Daoy (cell line): ENCODE data around the gene SHFL. TPM values are rescaled to one million over a fixed set of nuclear protein-coding genes. Genes with fewer than 3 reads are reported as not detected.

Experiments
- DNase-seq: peaks from one replicate; pipeline ENCODE4 v3.0.0-alpha.2; 2015; ENCODE audit warnings: low read depth
- total RNA-seq: library from RNA; depleted of rRNA; stranded (reverse); fragments of >200 nt; shearing (Covaris generic); gene quantifications from 2 replicates; pipeline ENCODE4 v1.2.3, GENCODE V29; 2014; rRNA removed

The SHFL gene
- 11.1 and 11.4 TPM in 2 replicates for total RNA-seq

GRCh38 chr19:10085641-10086590 is at the start of gene SHFL:
Gene SHFL, plus strand, starts transcription at chr19:10086317. Its CDS starts 111 bp downstream, at chr19:10086428.
- peak; percentile 82 for DNase-seq

DNA sequence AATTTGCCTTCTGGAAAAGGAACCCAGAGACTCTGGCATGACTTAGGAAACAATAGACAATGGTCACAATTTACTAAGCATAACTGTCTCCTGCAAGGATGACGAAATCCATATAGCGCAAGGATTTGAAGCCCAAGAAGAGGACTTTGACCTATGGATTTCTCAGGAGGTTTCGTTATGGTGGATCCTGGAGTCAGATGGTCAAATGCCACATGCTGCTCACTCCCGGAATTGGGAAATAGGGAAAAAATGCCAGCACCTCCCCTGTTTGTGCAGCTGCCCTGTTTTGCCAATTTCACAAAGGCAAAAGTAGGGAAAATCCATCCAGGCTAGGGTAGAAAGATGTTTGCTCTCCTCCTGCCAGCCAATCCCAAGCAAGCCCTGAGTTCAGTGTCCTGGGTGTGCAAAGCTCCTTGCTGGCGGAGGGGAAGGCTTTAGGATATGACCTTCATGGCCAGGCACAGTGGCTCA is 49.5 kb upstream of the SHFL start:
- no peak for DNase-seq

- DNase-seq: no peak
Observed at GRCh38 chr19:10037367-10037766, 48.8 kb upstream of the SHFL start.

DNA sequence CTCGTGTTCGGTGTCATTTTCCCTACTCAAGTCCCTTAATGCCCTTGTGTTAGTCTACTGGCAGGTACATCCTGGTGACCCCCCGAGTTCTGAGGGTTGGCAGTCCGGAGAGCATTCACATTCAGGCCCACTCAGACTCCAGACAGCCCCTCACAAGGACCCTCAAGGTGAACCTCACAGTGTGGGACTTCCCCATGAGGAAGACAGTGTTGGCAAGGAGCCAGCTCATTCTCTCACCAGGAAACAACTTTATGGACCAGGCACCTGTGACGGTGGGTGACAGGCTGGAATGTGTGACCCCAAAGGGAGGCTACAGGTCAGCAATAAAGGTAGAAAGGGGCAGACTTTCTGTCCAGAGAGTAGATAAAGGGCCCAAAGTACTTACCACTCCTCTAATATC is 48.3 kb upstream of the SHFL start:
- no peak for DNase-seq

DNA sequence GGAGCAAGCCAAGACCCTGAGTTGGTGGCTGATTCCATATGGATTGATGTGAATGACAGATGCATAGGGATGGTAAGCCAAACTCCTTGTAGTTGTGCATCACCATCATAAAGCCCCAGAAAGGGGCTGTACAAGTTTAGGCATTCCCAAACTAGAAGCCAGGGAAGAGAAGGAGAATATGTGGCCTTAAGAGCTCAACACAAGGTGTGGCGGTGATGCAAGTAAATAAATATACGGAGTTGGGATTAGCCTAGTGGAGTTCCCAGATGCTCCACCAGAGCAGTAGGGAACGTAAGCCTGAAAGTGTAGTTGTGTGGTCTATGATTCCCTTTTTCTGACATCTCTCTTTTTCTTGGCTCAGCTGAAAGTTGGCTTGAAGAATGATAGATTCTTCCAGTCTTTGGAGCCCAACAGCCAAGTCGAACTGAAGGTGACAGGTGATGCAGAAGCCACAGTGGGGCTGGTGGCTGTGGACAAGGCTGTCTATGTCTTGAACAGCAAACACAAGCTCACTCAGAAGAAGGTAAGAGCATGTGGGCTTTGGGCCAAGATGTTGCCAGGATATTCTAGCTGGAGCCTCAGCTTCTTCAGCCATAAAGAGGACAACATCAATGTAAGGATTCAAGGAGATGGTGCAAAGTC is 42.7 kb upstream of the SHFL start:
- no peak for DNase-seq

- no peak for DNase-seq
Observed at GRCh38 chr19:10044390-10044789, 41.7 kb upstream of the SHFL start.

DNA sequence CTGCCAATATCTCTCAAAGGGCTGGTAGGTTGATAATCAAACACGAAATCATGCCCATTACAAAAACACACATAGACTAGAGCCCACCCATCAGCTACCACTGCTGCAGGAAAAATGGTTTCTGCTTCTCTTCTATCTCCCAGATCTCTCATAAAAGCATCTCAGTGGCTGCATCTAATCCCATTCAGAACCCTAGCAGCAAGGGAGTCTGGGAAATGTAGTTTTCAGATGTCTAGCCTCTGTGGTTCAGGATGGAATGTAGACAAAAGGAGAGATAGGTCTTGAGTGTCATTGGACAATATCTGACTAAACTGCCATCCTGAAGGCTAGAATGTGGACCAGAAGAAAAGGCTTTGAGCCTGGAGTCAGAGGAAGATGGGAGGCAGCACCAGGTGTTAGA is 40.7 kb upstream of the SHFL start:
- DNase-seq: no peak

DNA sequence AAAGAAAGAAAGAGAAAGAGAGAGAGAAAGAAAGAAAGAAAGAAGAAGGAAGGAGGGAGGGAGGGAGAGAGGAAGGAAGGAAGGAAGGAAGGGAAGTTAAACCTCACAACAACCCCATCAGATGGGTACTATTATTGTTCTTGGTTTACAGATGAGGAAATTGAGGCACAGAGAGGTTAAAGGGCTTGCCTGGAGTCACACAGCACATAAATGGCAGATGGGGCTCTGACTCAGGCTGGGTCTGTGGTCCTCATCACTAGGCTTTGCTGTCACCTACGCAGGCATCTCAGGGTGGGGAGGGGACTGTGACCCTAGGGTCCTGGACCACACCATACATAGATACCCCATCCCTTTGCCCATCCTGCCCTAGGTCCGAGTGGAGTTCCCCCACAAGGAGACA is 36.5 kb upstream of the SHFL start:
- DNase-seq: no peak

DNA sequence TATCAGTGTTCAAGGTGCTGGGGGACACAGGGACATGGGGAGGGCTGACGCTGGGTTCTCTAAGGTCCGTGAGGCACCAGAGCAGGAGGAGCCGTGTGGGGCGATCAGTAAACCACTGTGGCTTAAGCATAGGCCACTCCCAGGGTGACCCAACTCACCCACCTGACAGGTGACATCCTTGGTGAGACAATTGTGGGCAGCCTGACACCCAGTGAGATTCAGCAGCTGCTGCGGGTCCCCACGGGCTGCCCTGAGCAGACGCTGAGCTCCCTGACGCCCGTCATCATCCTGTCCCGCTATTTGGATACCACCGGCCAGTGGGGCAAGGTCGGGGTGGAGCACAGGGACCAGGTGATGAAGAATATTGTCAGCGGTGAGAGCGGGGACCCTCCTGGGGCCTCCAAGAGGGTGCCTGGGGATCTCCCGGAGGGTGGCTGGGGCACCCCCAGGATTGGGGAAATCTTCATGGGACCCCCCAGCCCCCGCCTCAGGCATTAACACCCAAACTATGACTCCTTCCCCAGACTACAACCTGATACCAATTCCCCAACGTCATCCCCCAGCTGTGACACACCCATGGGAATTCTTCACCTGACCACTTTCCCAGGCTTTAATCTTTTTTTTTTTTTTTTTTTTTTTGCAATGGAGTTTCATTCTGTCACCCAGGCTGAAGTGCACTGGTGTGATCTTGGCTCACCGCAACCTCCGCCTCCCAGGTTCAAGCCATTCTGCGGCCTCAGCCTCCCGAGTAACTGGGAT is 33.3 kb upstream of the SHFL start:
- peak; percentile 34 for DNase-seq

DNA sequence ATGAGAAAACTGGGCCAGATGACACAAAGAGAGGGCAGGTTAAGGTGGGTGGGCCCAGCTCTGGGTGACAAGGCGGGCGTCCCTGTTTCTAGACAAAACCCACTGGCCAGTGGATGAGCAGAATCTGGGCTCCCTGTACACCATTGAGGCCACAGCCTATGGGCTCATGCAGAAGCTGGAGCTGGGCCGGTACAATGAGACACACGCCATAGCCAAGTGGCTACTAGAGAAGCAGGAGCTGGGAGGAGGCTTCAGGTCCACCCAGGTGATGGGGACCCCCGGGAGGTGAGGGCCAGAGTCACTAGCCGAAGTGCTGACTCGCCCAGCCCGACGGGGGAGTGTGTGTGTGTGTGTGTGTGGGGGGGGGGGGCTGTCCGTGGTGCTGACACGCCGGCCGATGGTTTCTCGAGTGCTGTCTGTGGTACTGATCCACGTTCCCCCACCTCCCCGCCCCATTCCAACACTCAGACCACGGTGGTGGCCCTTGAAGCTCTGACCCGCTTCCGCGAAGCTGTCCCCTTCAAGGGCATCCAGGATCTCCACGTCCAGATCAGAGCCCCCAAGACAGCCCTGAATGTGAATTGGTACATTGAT is 24.3 kb upstream of the SHFL start:
- peak; percentile 21 for DNase-seq

GRCh38 chr19:10068205-10068604 is 17.9 kb upstream of the SHFL start:
- peak; percentile 66 for DNase-seq

DNA sequence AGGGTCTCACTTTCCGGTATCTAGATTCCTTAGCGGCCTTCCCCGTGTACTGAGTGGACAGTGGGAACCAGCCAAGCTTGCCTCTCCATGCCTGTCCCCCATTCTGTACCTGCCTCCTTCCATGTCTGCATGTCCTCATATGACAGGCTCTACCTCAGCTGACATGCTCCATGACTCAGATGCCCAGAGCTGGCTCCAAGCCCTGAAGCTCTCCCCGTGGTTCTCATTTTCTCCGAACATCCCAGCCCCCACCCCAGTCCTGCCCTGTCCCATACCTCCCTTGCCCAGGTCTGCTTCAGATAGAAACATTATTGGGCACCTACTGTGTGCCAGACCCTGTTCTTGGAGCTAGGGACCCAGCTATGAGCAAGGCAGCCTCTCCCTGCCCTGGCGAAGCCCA is 17.1 kb upstream of the SHFL start:
- DNase-seq: peak; percentile 61

DNA sequence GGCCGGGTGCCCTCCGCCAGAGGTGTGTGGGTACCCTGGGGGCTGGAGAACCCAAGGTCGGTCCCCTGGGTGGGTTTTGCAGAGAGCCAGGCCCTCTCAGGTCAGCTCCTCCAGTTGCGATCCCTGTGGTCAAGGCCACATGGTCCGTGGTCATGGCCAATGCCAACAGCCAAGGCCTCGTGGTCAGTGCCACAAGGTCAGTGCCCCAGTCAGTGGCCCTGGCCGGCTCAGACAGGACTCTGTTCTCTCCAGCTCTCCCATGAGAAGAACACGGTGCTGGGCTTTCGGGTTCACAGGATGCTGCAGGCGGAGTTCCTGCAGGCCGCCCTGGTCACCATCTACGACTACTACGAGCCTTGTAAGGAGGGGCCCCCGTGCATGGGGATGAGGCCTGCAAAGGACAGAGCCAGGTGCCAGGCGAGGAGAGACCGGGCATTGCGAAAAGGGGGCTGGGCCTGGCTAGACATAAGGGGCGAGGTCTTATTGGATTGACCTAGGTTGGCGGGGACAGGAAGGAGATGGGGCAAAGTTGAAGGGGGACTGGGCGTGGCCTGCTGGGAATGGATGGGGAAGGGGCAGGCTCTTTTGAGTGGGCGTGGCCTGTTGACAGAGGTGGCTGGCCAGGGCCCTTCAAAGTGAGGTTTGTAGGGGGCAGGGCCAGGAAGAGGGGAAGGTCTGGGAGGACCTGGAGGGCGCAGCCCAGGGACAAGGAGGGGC is 15.2 kb upstream of the SHFL start:
- DNase-seq: no peak

DNA sequence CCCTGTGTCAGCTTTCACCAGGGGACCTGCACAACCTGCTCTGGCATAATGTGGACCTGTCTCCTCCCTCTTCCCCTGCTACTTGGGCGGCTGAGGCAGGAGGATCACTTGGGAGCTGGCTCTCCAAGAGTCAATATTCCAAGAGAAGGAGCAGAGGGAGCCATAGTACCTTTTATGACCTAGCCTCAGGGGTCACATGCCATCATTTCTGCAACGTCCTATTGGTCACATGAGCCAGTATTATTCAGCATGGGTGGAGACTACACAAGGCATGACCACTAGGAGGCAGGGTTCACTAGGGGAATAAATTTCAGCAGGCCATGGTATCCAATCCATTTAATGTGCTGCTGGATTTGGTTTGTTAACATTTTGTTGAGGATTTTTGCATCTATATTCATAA is 12.0 kb upstream of the SHFL start:
- DNase-seq: no peak

DNA sequence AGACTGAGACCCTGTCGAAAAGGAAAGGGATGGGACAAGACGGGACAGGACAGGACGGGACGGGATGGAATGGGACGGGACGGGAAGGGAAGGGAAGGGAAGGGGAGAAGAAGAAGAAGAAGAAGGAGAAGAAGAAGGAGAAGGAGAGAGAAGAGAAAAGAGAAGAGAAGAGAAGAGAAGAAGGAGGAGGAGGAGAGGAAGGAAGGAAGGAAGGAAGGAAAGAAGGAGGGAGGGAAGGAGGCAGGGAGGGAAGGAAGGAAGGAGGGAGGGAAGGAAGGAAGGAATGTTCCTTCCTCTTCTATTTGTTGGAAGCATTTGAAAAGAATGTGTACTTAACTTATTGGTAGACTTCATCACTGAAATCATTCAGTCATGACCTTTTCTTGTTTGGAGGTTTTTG is 9.6 kb upstream of the SHFL start:
- DNase-seq: no peak

GRCh38 chr19:10078329-10078728 is 7.8 kb upstream of the SHFL start:
- DNase-seq: no peak

DNA sequence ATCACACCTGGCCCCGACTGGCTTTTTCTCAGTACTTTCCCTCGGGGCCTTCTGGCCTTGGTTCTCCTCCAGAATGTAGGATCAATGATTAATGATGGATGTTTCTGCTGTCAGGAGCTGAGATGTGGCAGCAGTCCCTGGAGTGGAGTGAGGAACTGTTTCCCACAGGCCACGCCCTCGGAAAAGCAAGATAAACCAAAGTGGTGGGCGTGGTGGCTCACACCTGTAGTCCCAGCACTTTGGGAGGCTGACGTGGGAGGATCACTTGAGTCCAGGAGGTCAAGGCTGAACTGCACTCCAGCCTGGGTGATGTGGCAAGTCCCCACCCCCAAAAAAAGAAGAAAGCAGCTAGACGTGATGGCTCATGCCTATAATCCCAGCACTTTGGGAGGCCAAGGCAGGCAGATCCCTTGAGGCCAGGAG is 7.1 kb upstream of the SHFL start:
- DNase-seq: no peak

DNA sequence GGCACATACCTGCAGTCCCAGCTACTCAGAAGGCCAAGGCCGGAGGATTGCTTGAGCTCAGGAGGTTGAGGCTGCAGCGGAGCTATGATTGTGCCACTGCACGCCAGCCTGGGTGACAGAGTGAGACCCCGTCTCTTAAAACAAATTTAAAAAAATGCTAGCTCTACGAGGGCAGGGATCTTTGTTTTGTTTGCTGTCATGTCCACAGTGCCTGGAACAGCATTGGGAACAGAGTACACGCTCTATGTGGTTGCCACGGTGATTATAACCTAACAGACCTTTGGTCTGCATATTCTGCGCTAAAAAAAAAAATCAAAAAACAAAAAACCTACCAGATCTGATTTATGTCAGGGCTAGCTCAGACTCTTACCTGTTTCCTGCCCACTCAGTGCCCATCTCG is 2.2 kb upstream of the SHFL start:
- no peak for DNase-seq

DNA sequence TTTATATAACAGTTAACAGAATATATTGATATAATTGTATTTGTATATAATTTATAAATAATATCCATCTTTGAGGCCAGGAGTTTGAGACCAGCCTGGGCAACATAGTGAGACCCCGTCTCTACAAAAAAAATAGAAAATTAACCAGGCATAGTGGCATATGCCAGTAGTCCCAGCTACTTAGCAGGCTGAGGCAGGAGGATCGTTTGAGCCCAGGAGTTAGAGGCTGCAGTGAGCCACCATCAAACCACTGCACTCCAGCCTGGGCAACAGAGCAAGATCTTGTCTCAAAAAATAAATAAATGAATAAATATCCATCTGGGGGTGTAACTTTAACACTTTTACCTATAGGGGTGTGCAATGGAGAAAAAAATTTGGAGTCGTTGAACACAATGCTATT is 1.3 kb upstream of the SHFL start:
- no peak for DNase-seq

DNA sequence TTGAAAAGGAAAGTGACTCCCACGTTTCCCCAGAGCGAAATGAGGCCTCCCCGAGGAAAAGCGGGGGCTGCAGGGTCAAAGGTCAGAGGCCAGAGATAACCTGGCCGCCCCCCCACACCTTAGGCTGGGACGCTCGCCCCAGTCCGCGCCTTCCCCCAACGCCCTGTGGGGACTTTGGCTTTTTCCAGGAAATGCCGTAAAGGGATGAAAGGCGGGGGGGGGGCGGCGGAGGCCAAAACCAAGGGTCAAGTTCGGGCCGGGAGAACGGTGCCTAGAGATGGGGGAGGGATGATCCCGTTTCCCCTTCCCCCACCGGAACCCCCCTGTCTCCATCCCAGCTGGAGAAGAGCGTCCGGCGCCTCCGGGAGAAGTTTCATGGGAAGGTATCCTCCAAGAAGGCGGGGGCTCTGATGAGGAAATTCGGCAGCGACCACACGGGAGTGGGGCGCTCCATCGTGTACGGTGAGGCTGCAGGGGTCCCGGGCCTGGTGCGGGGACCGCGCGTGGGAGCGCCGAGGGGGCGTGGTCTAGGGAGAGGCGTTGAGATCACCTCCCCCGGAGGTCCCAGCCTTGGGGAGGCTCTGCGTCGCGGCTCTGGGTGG is 575 bp downstream of the SHFL start:
- DNase-seq: no peak
